OCI-LY3 (cell line): Measurements from ENCODE around the gene DYNC1H1.

ENCODE experiments used
- EZH2phosphoT487 ChIP-seq: fragments of 200-600 bp; shearing (Covaris generic); IDR thresholded peaks from 2 replicates; pipeline ENCODE4 v1.6.1; 2018; ENCODE audit warnings: antibody characterized with exemption, mixed run types, low read depth
- TF ChIP-seq, protein P1 (sequence below): fragments of 200-600, 300-600 bp; sonication (generic); IDR thresholded peaks from 2 replicates; pipeline ENCODE4 v1.5.1; 2014; ENCODE audit warnings: antibody characterized with exemption, low read length, low read depth

DNA sequence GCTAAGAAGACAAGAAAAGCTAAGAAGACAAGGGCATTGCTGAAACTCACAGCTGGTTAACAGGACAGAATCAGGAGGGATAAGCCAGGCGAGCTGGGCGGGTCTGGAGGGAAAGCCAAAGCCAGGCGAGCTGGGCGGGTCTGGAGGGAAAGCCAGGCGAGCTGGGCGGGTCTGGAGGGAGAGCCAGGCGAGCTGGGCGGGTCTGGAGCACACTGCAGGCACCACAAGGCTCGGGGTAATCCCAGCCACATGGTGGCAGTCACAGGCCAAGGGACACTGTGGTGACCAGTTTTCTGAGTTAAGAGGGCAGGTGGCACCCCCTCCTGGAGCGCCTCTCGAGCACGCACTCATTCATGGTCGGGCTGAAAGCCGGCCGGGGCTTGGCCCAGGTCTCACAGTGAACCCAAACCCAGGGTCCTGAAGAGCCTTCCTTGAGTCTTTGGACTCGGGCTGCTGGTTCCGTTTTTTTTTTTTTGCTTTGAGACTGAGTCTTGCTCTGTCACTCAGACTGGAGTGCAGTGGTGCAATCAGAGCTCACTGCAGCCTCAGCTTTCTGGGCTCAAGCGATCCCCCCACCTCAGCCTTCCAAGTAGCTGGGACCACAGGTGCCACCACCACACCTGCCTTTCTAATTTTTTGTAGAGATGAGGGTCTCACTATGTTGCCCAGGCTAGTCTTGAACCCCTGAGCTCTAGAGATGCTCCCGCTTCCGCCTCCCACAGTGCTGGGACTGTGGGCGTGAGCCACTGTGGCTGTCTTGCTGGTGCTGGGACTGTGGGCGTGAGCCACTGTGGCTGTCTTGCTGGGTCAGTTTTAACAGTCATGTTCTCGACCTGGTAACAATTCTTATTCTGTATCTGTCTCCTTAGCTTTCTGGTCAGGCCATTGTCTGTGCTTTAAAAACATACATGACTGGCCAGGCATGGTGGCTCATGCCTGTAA lies 82.2 kb downstream of the DYNC1H1 start:
- TF ChIP-seq, protein P1, sequence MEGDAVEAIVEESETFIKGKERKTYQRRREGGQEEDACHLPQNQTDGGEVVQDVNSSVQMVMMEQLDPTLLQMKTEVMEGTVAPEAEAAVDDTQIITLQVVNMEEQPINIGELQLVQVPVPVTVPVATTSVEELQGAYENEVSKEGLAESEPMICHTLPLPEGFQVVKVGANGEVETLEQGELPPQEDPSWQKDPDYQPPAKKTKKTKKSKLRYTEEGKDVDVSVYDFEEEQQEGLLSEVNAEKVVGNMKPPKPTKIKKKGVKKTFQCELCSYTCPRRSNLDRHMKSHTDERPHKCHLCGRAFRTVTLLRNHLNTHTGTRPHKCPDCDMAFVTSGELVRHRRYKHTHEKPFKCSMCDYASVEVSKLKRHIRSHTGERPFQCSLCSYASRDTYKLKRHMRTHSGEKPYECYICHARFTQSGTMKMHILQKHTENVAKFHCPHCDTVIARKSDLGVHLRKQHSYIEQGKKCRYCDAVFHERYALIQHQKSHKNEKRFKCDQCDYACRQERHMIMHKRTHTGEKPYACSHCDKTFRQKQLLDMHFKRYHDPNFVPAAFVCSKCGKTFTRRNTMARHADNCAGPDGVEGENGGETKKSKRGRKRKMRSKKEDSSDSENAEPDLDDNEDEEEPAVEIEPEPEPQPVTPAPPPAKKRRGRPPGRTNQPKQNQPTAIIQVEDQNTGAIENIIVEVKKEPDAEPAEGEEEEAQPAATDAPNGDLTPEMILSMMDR: peak; percentile 32
- no peak for TF ChIP-seq EZH2phosphoT487
